Neuronal stem cell (in vitro differentiated cells): ENCODE measurements around the gene GRIN2A.

Source experiments
- DNase-seq: peaks from one replicate; pipeline ENCODE4 v3.0.0-alpha.2; 2013; ENCODE audit warnings: low spot score
- H2AFZ ChIP-seq: one replicate; pipeline ENCODE4 v1.6.1; 2013; ENCODE audit warnings: mild to moderate bottlenecking, low read length, inconsistent platforms
- H2AK5ac ChIP-seq: 2 replicates; pipeline ENCODE4 v1.6.1; 2013; ENCODE audit warnings: low read depth, mild to moderate bottlenecking, inconsistent platforms, low read length, moderate library complexity, mixed read lengths
- H2BK120ac ChIP-seq: 2 replicates; pipeline ENCODE4 v1.6.1; 2013; ENCODE audit warnings: low read depth, mild to moderate bottlenecking, inconsistent platforms, low read length, moderate library complexity, mixed read lengths
- H2BK12ac ChIP-seq: one replicate; pipeline ENCODE4 v1.6.1; 2013; ENCODE audit warnings: low read length, inconsistent platforms
- H2BK15ac ChIP-seq: 2 replicates; pipeline ENCODE4 v1.6.1; 2013; ENCODE audit warnings: mild to moderate bottlenecking, low read length, inconsistent platforms, mixed read lengths
- H2BK5ac ChIP-seq: one replicate; pipeline ENCODE4 v1.6.1; 2013; ENCODE audit warnings: inconsistent platforms, mild to moderate bottlenecking, low read length, moderate library complexity
- H3K14ac ChIP-seq: one replicate; pipeline ENCODE4 v1.6.1; 2013; ENCODE audit warnings: low read length, inconsistent platforms
- H3K18ac ChIP-seq: 2 replicates; pipeline ENCODE4 v1.6.1; 2013; ENCODE audit warnings: low read length, inconsistent platforms
- H3K23ac ChIP-seq: 2 replicates; pipeline ENCODE4 v1.6.1; 2013; ENCODE audit warnings: low read depth, mild to moderate bottlenecking, mixed read lengths, low read length, inconsistent platforms; ENCODE audit not compliant: poor library complexity
- H3K27ac ChIP-seq: replicated peaks from 3 replicates; pipeline ENCODE4 v1.5.1; 2013; ENCODE audit warnings: low read length, inconsistent platforms
- H3K27me3 ChIP-seq, 3 experiments: 2 replicates each; pipeline ENCODE4 v1.6.1; 2013; ENCODE audit warnings: low read length in 3 of 3, mild to moderate bottlenecking in 2 of 3, inconsistent platforms in 1 of 3, low read depth in 1 of 3, mixed read lengths in 1 of 3, moderate library complexity in 1 of 3; ENCODE audit not compliant: control insufficient read depth in 3 of 3, insufficient read depth in 3 of 3
- H3K36me3 ChIP-seq, 2 donors: replicated peaks in 1 of 2; 2 replicates each; pipeline ENCODE4 v1.6.1; 2013; ENCODE audit warnings: low read length in 2 of 2; ENCODE audit not compliant: control insufficient read depth in 2 of 2, insufficient read depth in 2 of 2
- H3K4ac ChIP-seq: 2 replicates; pipeline ENCODE4 v1.6.1; 2013; ENCODE audit warnings: inconsistent platforms, mild to moderate bottlenecking, low read length, moderate library complexity
- H3K4me1 ChIP-seq, 2 donors: 1 replicate in 1 of 2; 2 replicates in 1 of 2; pipeline ENCODE4 v1.6.1; 2013; ENCODE audit warnings: low read length in 2 of 2, low read depth in 1 of 2; ENCODE audit not compliant: control insufficient read depth in 2 of 2, insufficient read depth in 1 of 2
- H3K4me2 ChIP-seq: one replicate; pipeline ENCODE4 v1.6.1; 2013; ENCODE audit warnings: mild to moderate bottlenecking, low read length, inconsistent platforms; ENCODE audit not compliant: insufficient read depth, poor library complexity, severe bottlenecking
- H3K4me3 ChIP-seq, 2 donors: 2 replicates each; pipeline ENCODE4 v1.5.1; 2013; ENCODE audit warnings: low read length in 2 of 2, mild to moderate bottlenecking in 2 of 2, inconsistent platforms in 1 of 2, moderate library complexity in 1 of 2
- H3K79me1 ChIP-seq: one replicate; pipeline ENCODE4 v1.6.1; 2013; ENCODE audit warnings: low read depth, mild to moderate bottlenecking, inconsistent platforms, low read length, moderate library complexity
- H3K9ac ChIP-seq: one replicate; pipeline ENCODE4 v1.6.1; 2013; ENCODE audit warnings: mild to moderate bottlenecking, low read depth, low read length, inconsistent platforms; ENCODE audit not compliant: poor library complexity
- H3K9me3 ChIP-seq, 2 donors: replicated peaks in 1 of 2; 2 replicates each; pipeline versions ENCODE3 to v1.6.1; 2013; ENCODE audit warnings: low read length in 2 of 2, mild to moderate bottlenecking in 2 of 2, inconsistent platforms in 1 of 2, low read depth in 1 of 2, mixed read lengths in 1 of 2, moderate library complexity in 1 of 2; ENCODE audit not compliant: control insufficient read depth in 2 of 2, insufficient read depth in 1 of 2
- H4K8ac ChIP-seq: one replicate; pipeline ENCODE4 v1.6.1; 2013; ENCODE audit warnings: low read depth, mild to moderate bottlenecking, inconsistent platforms, low read length, moderate library complexity
- H4K91ac ChIP-seq: one replicate; pipeline ENCODE4 v1.6.1; 2013; ENCODE audit warnings: low read length, low read depth, mild to moderate bottlenecking, inconsistent platforms; ENCODE audit not compliant: poor library complexity
- WGBS, 2 donors: extraction: QIAGEN DNeasy Blood & Tissue Kit; methylation state at CpG; one replicate each; pipeline ENCODE4 v1.1.7; 2013; ENCODE audit warnings: missing lambda C conversion rate in 2 of 2, mixed read lengths in 1 of 2; ENCODE audit not compliant: insufficient read length in 2 of 2, insufficient replicate concordance in 1 of 2; ENCODE audit errors: extremely low coverage in 2 of 2; 5-methylcytosine and 5-hydroxymethylcytosine counted together

Gene GRIN2A

GRCh38 chr16:9966569-9967157, 215.6 kb downstream of the GRIN2A start:
- H4K8ac ChIP-seq, result no peak overlapping the region
- DNase-seq, result no peak
- no peaks in the 10 kb centered on the region for H3K27me3 ChIP-seq
- no peak overlapping the region for H3K27ac ChIP-seq
- H4K91ac ChIP-seq, result no peak overlapping the region
- no peak overlapping the region for H2BK15ac ChIP-seq
- no peaks in the 10 kb centered on the region for H3K79me1 ChIP-seq
- H3K9ac ChIP-seq, result no peak overlapping the region
- no peak overlapping the region for H2BK5ac ChIP-seq
- H3K4me3 ChIP-seq, result no peak overlapping the region
- H2BK120ac ChIP-seq, result no peak overlapping the region
- no peak overlapping the region for H3K4ac ChIP-seq
- WGBS, 2 donors, result no CpG with 5 or more reads among the region's 9 CpGs
- H3K36me3 ChIP-seq, result no peaks in the 10 kb centered on the region
- no peak overlapping the region for H3K18ac ChIP-seq
- H3K14ac ChIP-seq, result no peak overlapping the region
- no peak overlapping the region for H2BK12ac ChIP-seq
- peaks cover 0 to 4% of the 10 kb centered on the region in 2 donors for H3K4me1 ChIP-seq
- no peaks in the 10 kb centered on the region for H3K9me3 ChIP-seq
- H2AK5ac ChIP-seq, result no peak overlapping the region
- no peak overlapping the region for H2AFZ ChIP-seq
- no peak overlapping the region for H3K23ac ChIP-seq
- no peak overlapping the region for H3K4me2 ChIP-seq

GRCh38 chr16:9965079-9965478, 217.1 kb downstream of the GRIN2A start:
- WGBS, 2 donors, result no CpG with 5 or more reads among the region's 3 CpGs
- Histone ChIP-seq H2AK5ac (no peak overlapping the region), H3K36me3 (no peaks in the 10 kb centered on the region), H2BK15ac (no peak overlapping the region), H3K18ac (no peak overlapping the region), H3K4me1 (no peaks in the 10 kb centered on the region), H3K14ac (no peak overlapping the region), H3K27me3 (no peaks in the 10 kb centered on the region), H3K23ac (no peak overlapping the region), H3K4ac (no peak overlapping the region), H4K8ac (no peak overlapping the region), H3K9ac (no peak overlapping the region), H3K9me3 (no peaks in the 10 kb centered on the region), H4K91ac (no peak overlapping the region), H3K4me2 (no peak overlapping the region), H2BK120ac (no peak overlapping the region), H2AFZ (no peak overlapping the region), H3K27ac (no peak overlapping the region), H3K79me1 (no peaks in the 10 kb centered on the region), H2BK12ac (no peak overlapping the region), H2BK5ac (no peak overlapping the region), H3K4me3 (no peak overlapping the region)
- no peak for DNase-seq

- no peak overlapping the region for H2AFZ ChIP-seq
- DNase-seq, result no peak
- no peaks in the 10 kb centered on the region for H3K4me1 ChIP-seq
- no peak overlapping the region for H3K9ac ChIP-seq
- no peak overlapping the region for H3K4ac ChIP-seq
- H3K9me3 ChIP-seq, result no peaks in the 10 kb centered on the region
- no peak overlapping the region for H3K23ac ChIP-seq
- H3K14ac ChIP-seq, result no peak overlapping the region
- H3K4me2 ChIP-seq, result no peak overlapping the region
- no peak overlapping the region for H2BK15ac ChIP-seq
- no peak overlapping the region for H4K91ac ChIP-seq
- H2BK5ac ChIP-seq, result no peak overlapping the region
- no peaks in the 10 kb centered on the region for H3K79me1 ChIP-seq
- no peak overlapping the region for H2BK12ac ChIP-seq
- no peak overlapping the region for H3K27ac ChIP-seq
- no peak overlapping the region for H2AK5ac ChIP-seq
- WGBS, 2 donors, result no CpG with 5 or more reads among the region's 6 CpGs
- H3K18ac ChIP-seq, result no peak overlapping the region
- no peak overlapping the region for H2BK120ac ChIP-seq
- no peaks in the 10 kb centered on the region for H3K36me3 ChIP-seq
- no peak overlapping the region for H3K4me3 ChIP-seq
- no peak overlapping the region for H4K8ac ChIP-seq
- H3K27me3 ChIP-seq, result no peaks in the 10 kb centered on the region
Observed at GRCh38 chr16:9964426-9964825, 217.8 kb downstream of the GRIN2A start.

GRCh38 chr16:9957433-9957832, 224.8 kb downstream of the GRIN2A start:
- H2BK5ac ChIP-seq, result no peak overlapping the region
- peaks cover 0 to 2% of the 10 kb centered on the region in 2 donors for H3K4me1 ChIP-seq
- no peak overlapping the region for H3K4ac ChIP-seq
- H2BK120ac ChIP-seq, result no peak overlapping the region
- H3K4me2 ChIP-seq, result no peak overlapping the region
- no peak overlapping the region for H4K8ac ChIP-seq
- H2BK12ac ChIP-seq, result no peak overlapping the region
- H3K9ac ChIP-seq, result no peak overlapping the region
- no peak overlapping the region for H3K23ac ChIP-seq
- H3K18ac ChIP-seq, result no peak overlapping the region
- no peak overlapping the region for H2AK5ac ChIP-seq
- no peak overlapping the region for H2BK15ac ChIP-seq
- no peak overlapping the region for H3K27ac ChIP-seq
- no peaks in the 10 kb centered on the region for H3K36me3 ChIP-seq
- no peak overlapping the region for H3K4me3 ChIP-seq
- H3K79me1 ChIP-seq, result no peaks in the 10 kb centered on the region
- DNase-seq, result no peak
- H2AFZ ChIP-seq, result no peak overlapping the region
- no peak overlapping the region for H3K14ac ChIP-seq
- H3K27me3 ChIP-seq, result no peaks in the 10 kb centered on the region
- no peaks in the 10 kb centered on the region for H3K9me3 ChIP-seq
- no peak overlapping the region for H4K91ac ChIP-seq
- WGBS, 2 donors, result no CpG with 5 or more reads among the region's 5 CpGs
